22Rv1 (cell line): Measurements from ENCODE around the gene KCNQ1.

ENCODE experiments used
- H3K27ac ChIP-seq: fragments of 450-650 bp; 2 replicates; pipeline ENCODE4 v1.5.1; 2017
- ZFX ChIP-seq: fragments of 450-650 bp; IDR thresholded peaks from 2 replicates; pipeline ENCODE4 v1.6.1; 2017; ENCODE audit warnings: antibody characterized with exemption, borderline replicate concordance
- TF ChIP-seq, protein P1 (sequence below): fragments of 450-650 bp; IDR thresholded peaks from 2 replicates; pipeline ENCODE4 v1.5.1; 2017; ENCODE audit warnings: mild to moderate bottlenecking

KCNQ1 gene

GRCh38 chr11:2571598-2572281, 126.9 kb downstream of the KCNQ1 start:
- TF ChIP-seq ZFX, result no peak
- TF ChIP-seq, protein P1, sequence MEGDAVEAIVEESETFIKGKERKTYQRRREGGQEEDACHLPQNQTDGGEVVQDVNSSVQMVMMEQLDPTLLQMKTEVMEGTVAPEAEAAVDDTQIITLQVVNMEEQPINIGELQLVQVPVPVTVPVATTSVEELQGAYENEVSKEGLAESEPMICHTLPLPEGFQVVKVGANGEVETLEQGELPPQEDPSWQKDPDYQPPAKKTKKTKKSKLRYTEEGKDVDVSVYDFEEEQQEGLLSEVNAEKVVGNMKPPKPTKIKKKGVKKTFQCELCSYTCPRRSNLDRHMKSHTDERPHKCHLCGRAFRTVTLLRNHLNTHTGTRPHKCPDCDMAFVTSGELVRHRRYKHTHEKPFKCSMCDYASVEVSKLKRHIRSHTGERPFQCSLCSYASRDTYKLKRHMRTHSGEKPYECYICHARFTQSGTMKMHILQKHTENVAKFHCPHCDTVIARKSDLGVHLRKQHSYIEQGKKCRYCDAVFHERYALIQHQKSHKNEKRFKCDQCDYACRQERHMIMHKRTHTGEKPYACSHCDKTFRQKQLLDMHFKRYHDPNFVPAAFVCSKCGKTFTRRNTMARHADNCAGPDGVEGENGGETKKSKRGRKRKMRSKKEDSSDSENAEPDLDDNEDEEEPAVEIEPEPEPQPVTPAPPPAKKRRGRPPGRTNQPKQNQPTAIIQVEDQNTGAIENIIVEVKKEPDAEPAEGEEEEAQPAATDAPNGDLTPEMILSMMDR, result no peak
- H3K27ac ChIP-seq, result no peak overlapping the region

DNA sequence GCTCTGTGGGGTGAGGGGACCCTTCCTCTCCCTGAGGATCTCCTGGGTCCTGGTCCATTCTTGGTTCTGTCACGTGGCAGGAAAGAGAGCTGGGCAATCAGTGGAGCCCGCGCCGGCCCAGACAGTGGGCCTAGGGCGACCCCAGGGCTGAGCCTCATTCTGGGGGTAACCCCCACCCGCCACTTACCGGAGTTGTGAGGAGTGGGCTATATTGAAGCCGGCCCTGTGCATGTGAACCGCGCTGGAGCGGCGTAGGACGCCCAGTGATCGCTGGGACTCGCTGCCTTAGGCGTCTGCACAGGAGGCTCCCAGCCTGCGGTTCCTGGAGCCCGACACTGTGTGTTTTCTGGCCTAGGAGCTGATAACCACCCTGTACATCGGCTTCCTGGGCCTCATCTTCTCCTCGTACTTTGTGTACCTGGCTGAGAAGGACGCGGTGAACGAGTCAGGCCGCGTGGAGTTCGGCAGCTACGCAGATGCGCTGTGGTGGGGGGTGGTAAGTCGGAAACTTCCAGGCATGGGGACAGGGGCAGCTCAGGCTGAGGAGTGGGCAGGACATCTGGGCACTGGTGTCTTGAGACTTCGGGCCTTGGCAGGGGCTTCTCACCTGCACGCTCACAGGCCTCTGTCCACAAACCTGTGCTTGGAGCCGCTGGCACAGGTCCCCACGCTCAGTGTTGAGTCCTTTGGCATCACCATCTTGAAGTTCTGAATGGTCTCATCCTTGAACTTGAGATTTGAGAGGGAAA, 127.9 kb downstream of the KCNQ1 start:
- no peak overlapping the region for H3K27ac ChIP-seq
- TF ChIP-seq, protein P1, result no peak
- TF ChIP-seq ZFX, result no peak

- H3K27ac ChIP-seq, result no peak overlapping the region
- no peak for TF ChIP-seq ZFX
Measured at GRCh38 chr11:2573240-2574042, 128.6 kb downstream of the KCNQ1 start.

DNA sequence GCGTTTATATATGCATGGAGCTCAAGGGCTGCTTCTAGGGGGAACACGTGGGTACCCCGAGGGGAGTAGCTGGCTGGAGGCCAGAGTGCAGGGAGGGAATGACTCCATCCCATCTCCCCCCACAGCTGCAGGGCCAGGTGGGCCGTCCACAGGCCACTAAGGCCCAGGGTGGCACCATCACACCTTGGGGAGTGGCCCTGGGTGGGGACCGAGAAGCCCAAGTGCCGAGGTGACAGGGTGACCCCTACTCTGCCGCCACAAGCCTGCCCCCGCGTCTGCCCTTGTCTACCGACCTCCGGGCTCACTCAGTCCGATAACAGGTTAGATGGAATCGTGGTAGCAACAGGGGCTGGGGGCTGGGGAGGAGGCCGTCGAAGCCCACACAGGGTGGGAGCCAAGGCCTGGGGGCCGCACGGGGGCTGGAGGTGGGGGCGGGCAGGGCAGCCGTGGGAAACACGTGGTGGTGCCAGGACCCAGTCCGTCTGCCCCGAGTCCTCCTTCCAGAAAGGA, 129.3 kb downstream of the KCNQ1 start:
- H3K27ac ChIP-seq, result no peak overlapping the region
- TF ChIP-seq ZFX, result no peak
- TF ChIP-seq, protein P1, result no peak

- no peak for TF ChIP-seq ZFX
- TF ChIP-seq, protein P1, result no peak
Measured at GRCh38 chr11:2574553-2575535, 130.0 kb downstream of the KCNQ1 start.

DNA sequence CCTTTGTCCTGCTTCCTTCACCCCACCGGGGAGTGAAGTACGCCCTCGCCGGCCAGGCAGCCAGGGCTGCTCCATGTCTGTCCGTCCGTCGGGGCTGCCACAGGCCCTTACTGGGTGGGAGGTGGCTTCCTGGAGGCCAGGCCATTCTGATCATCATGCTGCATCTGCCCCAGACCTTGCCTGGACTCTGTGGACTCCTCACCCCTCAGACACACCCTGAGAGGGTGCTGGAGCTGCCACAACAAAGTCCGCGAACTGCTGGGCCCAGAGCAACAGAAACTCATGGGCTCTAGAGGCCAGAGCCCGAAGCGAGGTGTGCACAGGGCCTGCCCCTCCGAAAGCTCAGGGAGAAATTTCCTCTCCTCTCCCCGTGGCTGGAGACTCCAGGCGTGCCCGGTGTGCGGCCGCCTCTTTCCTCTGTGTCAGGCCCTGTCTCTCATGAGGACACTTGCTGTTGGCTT, 130.8 kb downstream of the KCNQ1 start:
- TF ChIP-seq, protein P1, result no peak
- no peak for TF ChIP-seq ZFX
- H3K27ac ChIP-seq, result no peak overlapping the region

More at GRCh38 chr11:2574553-2575535, 130.0 kb downstream of the KCNQ1 start:
- no peak overlapping the region for H3K27ac ChIP-seq
